M059J (cell line): ENCODE data around the gene SELENOO. TPM values are rescaled to one million over a fixed set of nuclear protein-coding genes. Genes with fewer than 3 reads are reported as not detected.
A peak's percentile ranks its signal among the peaks of the same experiment; 100 is the strongest.

Source experiments
- DNase-seq: peaks from one replicate; pipeline ENCODE4 v3.0.0-alpha.2; 2012; ENCODE audit warnings: low read depth
- total RNA-seq: library from RNA; depleted of rRNA; stranded (reverse); fragments of >200 nt; shearing (Covaris generic); gene quantifications from 2 replicates; pipeline ENCODE4 v1.2.3, GENCODE V29; 2014

The SELENOO gene
- total RNA-seq, 1 experiment from 2014 or later = 21.4 TPM

DNA sequence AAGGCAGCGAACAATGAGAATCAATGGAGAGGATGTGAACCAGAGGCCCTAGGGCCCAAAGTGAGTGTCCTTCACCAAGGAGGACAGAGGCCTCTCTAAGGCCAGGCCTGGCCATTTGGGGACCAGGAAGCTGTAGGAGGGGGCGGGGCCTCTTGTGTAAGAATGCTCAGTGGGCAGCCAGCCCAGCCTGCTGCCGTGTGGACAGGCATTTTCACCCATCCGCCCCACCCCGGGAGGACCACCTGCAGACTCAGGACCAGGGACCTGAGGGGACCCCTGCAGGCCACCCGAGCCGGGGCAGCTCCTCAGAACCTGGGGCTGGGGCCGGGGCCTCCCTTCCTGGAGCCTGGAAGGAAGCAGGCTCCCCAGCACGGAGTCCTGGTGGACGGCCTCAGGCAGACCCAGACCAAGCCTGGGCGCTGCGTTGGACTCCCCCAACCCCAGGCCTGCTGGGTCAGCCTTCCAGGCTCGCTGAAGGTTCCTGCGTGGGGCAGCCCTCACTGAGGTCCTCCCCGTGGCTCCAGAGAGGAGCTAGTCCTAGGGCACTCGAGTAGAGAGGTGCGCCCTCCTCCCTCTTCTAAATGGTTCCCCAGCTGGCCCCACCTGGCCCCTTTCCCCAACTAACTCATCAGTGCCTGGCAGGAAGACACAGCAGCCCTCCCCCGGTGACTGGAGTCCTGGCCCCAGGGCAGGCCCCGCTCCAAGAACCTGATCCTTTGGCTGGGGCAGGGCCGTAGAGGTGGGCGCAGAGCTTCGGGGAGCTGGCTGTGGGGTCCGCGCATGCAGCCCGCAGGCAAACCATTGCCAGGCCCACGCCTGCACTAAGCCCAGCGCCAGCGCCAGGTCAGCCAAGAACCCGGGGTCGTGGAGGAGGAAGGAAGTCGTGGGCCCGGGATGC is 16.6 kb upstream of the SELENOO start:
- DNase-seq = peak; percentile 57

DNA sequence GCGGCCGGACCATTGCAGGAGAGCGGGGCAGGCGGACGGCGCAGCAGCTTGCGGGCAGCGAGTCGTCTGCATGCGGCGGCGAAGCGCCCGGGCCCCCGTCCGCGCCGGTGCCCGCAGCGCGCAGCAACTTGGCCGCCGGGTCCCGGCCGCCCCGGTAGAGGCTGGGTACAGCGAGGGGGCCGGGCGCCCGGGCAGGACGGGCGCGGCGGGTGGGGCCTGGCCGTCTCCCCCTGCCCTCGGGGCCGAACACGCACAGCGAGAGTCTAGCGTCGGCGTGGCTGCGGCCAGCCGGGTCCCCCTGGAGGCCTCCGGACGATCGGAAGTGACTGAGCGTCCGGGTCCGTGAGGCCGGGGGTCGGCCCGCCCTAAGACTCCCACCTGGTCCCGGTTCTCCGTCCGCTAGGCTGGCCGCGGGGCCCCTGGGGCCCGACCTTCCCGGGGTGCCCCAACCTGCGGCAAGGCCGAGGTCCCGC is 15.9 kb upstream of the SELENOO start:
- no peak for DNase-seq

DNA sequence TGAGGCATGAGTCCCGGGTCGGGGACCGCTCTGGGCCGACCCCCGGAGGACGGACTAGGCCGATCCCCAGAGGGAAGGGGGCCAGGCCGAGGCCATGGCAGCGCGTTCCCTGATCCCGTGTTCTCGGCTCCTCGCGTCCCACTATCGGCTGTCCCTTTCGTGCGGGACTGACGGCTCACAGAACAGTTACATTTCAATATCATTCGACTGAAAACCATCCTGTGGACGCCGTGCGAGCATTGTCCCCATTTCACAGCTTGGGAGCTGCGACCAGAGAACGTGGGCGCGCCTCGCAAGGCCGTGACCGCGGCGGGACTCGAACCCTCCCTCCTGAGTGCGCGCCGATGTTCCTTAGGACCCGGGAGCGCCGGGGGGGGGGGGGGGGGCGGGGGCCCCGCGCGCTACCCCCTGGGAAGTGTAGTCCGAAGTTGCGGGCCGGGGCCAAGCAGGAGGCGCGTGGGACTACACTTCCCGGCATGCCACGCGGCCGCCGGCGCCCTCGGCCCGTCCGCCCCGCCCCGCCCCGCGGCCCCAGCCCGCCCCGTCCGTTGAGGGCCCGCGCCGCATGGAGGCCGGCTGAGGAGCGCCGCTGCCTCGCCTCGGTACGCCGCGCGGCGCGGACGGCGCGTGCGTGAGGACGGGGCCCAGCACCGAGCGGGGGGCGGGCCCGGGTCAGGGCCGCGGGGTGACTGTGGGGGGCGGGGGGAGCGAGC is 15.3 kb upstream of the SELENOO start, which contains the start of gene TRABD:
Gene TRABD (plus strand): TSS at position 539 of the 713 bp plus-strand sequence. CDS start 7,148 bp downstream, outside the sequence.
- DNase-seq = peak; percentile 75

- DNase-seq = no peak
Measured at GRCh38 chr22:50186181-50186714, 14.6 kb upstream of the SELENOO start.

DNA sequence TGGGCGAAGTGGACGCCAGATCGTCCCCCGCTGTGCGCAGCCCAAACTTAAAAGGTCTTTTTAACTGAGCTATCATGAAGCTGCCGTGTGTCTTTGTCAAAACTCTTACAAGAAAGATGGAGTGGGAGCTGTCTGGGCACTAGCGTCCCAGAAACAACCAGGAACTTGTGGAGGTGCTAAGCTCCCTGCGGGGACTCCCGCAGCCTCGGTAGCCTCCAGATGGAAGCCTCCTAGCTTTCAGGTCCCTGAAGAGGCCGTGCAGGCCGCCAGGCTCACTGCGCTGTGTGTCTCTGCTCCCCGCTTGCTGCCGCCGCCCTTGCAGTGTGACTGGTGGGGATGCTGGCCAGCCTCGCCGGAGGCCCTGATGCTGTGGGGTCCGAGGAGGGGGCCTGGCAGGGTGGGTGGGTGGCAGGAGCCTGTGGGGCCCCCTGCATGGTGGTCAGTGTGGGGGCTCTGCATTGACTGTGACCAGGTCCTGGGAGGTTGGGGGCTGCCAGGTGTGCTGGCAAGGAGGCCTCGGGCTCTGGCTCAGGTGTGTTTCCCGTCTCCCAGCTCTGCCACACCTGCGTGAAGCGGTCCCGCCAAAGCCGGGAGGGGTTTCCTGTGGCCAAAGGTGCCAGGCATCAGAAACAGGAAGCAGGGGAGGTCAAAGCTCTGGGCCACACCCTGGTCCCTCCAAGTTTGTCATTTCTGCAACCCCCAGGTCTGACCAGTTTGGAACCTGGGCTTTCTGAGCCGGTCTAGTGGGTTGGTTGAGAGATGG is 13.9 kb upstream of the SELENOO start:
- no peak for DNase-seq

GRCh38 chr22:50188356-50188755 is 12.5 kb upstream of the SELENOO start:
- no peak for DNase-seq

DNA sequence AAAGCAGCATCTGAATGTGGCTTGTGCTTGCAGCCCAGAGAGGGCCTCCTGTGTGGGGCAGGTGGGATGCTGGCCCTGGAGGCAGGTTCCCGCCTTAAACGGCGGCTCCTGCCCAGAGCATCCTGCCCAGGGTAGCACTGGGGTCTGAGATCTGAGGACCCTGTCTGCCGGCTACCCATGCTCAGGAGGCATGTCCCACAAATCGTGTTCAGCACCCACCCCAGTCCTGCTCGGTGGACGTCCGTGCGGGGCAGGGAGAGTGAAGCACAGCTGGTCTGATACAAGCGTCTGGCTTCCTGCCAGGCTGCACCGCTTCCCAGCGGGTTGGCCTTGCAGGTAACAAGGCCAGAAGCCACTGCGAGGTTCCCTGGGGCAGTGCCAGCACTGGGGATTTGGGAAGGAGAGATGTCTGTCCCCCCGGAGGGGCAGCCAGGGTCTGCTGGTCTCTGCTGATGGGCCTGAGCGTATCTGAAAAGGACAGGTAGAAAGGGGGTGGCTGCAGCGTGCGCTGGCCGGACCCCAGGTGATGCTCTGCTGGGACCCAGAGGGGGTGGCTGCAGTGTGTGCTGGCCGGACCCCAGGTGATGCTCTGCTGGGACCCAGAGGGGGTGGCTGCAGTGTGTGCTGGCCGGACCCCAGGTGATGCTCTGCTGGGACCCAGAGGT is 11.5 kb upstream of the SELENOO start:
- DNase-seq = no peak

DNA sequence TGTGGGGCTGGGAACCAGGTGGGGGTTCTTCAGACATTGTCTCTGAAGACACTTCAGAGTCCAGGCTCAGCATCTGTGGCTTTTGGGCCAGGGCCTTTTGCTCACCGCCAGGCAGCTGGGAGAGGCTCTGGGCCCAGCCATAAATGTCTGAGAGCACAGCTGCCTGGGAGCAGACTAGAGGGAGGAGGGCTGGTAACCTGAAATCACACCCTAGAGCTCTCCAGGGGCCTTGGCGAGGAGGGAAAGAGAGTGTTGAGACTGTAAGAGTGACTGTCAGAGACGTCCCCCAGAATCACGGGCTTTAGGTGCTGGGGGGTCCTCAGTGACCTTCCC is 11.0 kb upstream of the SELENOO start:
- no peak for DNase-seq

DNA sequence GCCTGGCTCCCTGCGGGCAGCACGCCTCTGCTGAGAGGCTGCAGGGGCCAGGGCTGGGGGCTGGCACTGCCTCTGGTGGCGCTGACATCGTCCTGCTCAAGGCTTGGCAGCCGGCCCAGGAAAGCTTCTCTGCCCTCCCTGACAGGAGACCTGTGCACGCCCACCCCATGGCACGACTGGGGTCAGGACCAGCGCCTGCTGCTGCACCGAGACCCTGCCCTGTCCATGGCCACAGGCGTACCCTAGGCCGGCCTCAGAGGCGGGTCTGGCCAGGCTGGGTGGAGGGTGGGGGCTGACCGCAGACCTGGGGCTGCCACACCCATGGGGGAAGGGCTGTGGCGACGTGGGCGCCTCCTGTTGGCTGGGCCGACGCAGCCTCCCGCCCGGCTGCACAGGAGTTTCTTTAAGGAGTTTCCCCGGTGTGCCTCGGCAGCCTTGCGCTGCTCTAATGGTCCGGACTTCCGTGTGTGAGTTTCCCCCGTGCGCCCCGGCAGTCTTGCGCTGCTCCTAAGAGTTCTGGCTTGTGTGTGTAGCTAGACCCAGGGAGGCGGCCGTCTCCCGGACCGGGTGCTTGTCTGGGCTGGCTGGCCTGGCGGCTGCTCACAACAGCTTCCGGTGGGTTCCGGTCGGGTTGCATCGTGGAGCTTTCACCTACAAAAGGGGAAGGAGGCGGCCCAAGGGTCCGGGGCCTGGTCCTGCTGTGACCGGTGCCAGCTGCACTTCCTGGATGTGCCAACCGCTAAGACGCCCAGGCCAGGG is 10.4 kb upstream of the SELENOO start:
- no peak for DNase-seq

DNA sequence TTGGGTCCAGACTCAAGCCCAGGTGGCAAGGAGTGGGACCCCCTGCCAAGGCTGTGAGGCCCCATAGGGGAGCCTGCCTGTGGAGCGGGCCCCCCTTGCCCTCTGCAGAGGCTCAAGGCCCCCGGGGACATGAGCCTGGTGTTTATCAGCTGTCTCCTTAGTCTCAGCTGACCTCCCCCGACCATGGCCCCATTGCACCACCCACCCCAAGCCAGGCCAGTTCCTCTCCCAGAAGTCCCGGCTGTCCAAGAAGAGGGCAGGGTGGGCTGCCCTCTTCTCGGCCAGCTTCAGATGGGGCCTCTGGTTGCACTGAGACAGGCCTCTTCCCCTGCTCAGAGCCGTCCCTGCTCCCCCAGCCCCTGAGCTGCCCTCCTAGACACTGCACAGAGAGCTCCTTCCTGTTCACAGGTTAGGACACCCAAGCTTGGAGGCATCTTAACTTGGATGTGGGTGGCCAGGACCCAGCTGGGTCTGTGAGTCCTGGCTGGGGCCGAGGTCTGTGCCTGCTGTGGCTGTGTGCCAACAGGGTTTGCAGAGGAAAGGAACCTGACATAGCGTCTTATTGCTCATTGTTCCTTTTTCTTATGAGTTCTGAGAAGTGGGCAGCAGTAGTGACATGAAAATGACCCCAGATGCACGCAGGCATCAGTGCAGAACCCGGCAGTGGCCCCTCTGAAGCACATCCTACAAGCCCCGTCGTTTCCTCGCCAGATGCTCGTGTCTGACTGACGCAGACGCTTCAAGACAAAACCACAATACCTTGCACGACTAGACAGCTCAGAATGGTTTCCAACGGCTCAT is 9.7 kb upstream of the SELENOO start:
- DNase-seq = no peak

DNA sequence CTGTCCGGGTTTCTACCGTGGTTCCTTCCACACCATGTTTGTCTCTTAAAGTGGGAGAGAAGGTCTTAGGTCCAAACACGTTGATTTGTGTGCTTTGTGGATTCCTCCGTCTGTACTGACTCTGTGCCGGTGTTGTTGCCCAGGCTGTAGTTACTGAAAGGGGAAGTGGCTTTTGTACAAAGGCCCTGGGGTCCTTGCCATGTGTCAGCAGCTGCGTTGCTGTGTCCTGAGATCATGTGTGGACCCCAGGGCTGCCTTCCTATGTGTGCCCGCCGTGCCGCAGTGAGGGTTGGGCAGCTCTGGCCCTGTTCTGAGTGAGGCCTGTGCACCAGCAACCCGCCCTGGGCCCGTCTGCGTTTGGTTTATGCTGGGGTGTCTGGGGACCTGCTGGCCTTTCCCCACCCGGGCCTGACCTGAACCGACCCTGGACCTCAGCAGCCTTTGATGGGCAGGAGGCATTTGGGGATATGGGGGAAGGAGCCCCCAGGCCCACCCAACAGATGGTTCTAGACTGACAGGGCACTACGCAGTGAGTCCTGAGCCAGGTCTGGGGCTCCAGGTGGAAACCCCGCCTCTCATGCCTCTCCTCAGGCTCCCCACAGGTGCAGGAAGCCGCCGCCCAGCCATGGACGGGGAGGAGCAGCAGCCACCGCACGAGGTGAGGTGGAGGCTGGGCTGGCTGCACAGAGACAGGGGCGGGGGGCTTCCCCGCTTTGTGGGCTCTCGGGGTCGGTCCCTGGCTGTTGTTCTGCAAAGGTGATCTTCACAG is 8.2 kb upstream of the SELENOO start:
- no peak for DNase-seq

GRCh38 chr22:50193621-50194020 is 7.2 kb upstream of the SELENOO start:
- DNase-seq = no peak

GRCh38 chr22:50194037-50194805 is 6.6 kb upstream of the SELENOO start:
- DNase-seq = no peak

DNA sequence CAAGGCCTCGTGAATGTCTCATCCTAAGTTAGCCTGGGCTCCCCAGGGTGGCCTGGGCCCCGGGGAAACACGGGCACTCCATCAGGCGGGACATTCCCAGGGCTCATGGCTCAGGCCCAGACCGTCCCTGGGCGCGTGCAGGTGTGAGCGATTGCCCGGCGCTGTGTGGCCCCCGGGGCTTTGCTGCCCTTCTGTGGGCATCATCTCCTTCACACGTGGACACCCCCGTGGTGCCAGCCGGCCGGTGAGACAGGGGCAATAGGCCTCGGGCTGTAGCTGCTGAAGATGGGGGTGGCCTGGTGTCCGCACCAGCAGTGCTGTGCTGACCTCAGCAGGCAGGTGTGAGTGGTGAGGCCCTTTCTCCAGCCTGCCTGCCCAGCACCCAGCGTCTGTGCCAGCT is 4.6 kb upstream of the SELENOO start:
- DNase-seq = no peak

- no peak for DNase-seq
Measured at GRCh38 chr22:50197000-50197800, 3.6 kb upstream of the SELENOO start.

DNA sequence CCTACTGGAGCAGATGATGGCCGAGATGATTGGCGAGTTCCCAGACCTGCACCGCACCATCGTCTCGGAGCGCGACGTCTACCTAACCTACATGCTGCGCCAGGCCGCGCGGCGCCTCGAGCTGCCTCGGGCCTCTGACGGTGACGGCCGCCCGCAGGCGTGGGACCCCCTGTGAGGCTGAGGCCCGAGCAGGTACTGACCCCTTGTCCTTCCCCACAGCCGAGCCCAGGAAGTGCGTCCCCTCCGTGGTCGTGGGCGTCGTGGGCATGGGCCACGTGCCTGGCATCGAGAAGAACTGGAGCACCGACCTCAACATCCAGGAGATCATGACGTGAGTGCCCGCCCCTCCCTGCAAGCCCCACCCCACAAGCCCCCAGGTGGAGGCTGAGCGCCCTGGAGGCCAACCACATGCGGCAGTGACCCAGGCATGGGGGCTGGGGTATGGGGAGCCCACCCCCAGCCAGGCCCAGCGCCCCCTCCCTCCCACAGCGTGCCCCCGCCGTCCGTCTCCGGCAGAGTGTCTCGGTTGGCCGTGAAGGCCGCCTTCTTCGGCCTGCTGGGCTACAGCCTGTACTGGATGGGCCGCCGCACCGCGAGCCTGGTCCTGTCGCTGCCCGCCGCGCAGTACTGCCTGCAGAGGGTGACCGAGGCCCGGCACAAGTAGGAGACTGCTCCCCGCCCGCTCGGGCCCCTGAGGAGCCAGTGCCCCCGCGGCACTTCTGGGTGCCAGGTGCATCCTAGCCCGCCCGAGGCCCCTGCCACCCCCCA is 2.8 kb upstream of the SELENOO start:
- DNase-seq = no peak

DNA sequence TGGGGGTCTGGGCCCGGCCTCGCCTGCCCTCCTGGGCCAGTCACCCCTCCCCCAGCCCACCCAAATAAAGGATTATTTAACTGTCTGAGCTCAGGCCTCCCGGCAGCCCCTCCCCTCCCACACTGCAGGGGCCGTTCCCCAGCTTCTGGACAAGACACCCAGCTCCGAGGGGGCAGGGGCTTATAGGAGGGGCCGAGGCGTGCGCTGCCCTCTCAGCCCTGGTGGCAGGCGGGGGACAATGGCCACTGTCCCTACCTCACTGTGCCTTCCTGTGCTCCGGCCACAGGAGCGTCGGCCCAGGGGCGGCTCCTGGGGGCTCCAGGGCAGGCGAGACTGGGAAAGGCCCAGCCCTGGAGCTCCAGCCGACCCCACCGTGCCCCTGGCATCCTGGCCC is 2.2 kb upstream of the SELENOO start:
- no peak for DNase-seq
